Neural cell (in vitro differentiated cells): ENCODE measurements around the gene ADD3. TPM values are rescaled to one million over a fixed set of nuclear protein-coding genes. Genes with fewer than 3 reads are reported as not detected.

Experiments
- H2AFZ ChIP-seq: fragments of 200-600, 300-800 bp; sonication (generic), shearing (Covaris generic); 2 replicates; pipeline ENCODE4 v1.6.0; 2014; ENCODE audit warnings: low read depth, mild to moderate bottlenecking, antibody characterized with exemption, low read length, moderate library complexity
- H3F3A ChIP-seq: fragments of 200-600 bp; shearing (Covaris generic); 2 replicates; pipeline ENCODE4 v1.6.1; 2016; ENCODE audit warnings: mild to moderate bottlenecking, moderate library complexity, mixed read lengths, antibody characterized with exemption, low read length; ENCODE audit not compliant: insufficient read depth, poor library complexity, severe bottlenecking
- H3K27ac ChIP-seq: fragments of 200-600, 300-800 bp; sonication (generic), shearing (Covaris generic); 2 replicates; pipeline ENCODE4 v1.5.1; 2014; ENCODE audit warnings: mild to moderate bottlenecking, low read length, moderate library complexity
- H3K27me3 ChIP-seq: fragments of 300-800, 200-600 bp; sonication (generic), shearing (Covaris generic); 2 replicates; pipeline ENCODE4 v1.6.0; 2014; ENCODE audit warnings: mild to moderate bottlenecking, low read depth, low read length, moderate library complexity; ENCODE audit not compliant: insufficient read depth
- H3K36me3 ChIP-seq: fragments of 300-800, 200-600 bp; sonication (generic), shearing (Covaris generic); 2 replicates; pipeline ENCODE4 v1.5.1; 2014; ENCODE audit warnings: mild to moderate bottlenecking, antibody characterized with exemption, low read length, moderate library complexity; ENCODE audit not compliant: insufficient read depth
- H3K4me2 ChIP-seq: fragments of 300-800, 200-600 bp; sonication (generic), shearing (Covaris generic); 2 replicates; pipeline ENCODE4 v1.6.0; 2014; ENCODE audit warnings: mild to moderate bottlenecking, low read length
- H3K4me3 ChIP-seq: fragments of 300-800, 200-600 bp; sonication (generic), shearing (Covaris generic); 2 replicates; pipeline ENCODE4 v1.5.1; 2014; ENCODE audit warnings: mild to moderate bottlenecking, low read length, moderate library complexity
- H3K79me2 ChIP-seq: fragments of 200-600 bp; shearing (Covaris generic); replicated peaks from 2 replicates; pipeline ENCODE4 v1.6.0; 2014; ENCODE audit warnings: mild to moderate bottlenecking, low read length, moderate library complexity; ENCODE audit not compliant: insufficient read depth
- H3K9ac ChIP-seq: fragments of 300-800, 200-600 bp; sonication (generic), shearing (Covaris generic); 2 replicates; pipeline ENCODE4 v1.6.1; 2016; ENCODE audit warnings: mild to moderate bottlenecking, low read length, mixed read lengths
- H3K9me2 ChIP-seq: fragments of 200-600 bp; shearing (Covaris generic); 2 replicates; pipeline ENCODE4 v1.6.1; 2016; ENCODE audit warnings: mild to moderate bottlenecking, low read length, mixed read lengths; ENCODE audit not compliant: insufficient read depth
- H3K9me3 ChIP-seq: fragments of 200-600, 300-800 bp; sonication (generic), shearing (Covaris generic); 2 replicates; pipeline ENCODE4 v1.6.1; 2016; ENCODE audit warnings: mild to moderate bottlenecking, mixed run types, low read length, moderate library complexity, mixed read lengths
- H4K20me1 ChIP-seq: fragments of 200-600 bp; shearing (Covaris generic); 2 replicates; pipeline ENCODE4 v1.6.1; 2016; ENCODE audit warnings: mild to moderate bottlenecking, mixed run types; ENCODE audit not compliant: insufficient read depth
- CTCF ChIP-seq: fragments of 450-650 bp; IDR thresholded peaks from 2 replicates; pipeline ENCODE4 v1.5.1; 2014; ENCODE audit warnings: antibody characterized with exemption, mild to moderate bottlenecking, moderate library complexity; ENCODE audit not compliant: poor library complexity, severe bottlenecking
- EP300 ChIP-seq: fragments of 450-650 bp; conservative IDR thresholded peaks from 2 replicates; pipeline ENCODE4 v1.6.1; 2014; ENCODE audit warnings: antibody characterized with exemption, mild to moderate bottlenecking, moderate library complexity; ENCODE audit not compliant: poor library complexity, severe bottlenecking
- EZH2 ChIP-seq: fragments of 200-600, 300-800 bp; shearing (Covaris generic), sonication (generic); IDR thresholded peaks from 2 replicates; pipeline ENCODE4 v1.6.1; 2014; ENCODE audit warnings: antibody characterized with exemption, low read length, borderline replicate concordance, mild to moderate bottlenecking; ENCODE audit not compliant: insufficient read depth, poor library complexity, severe bottlenecking
- MXI1 ChIP-seq: fragments of 450-650 bp; conservative IDR thresholded peaks from 2 replicates; pipeline ENCODE4 v1.6.1; 2014; ENCODE audit warnings: antibody characterized with exemption, mild to moderate bottlenecking; ENCODE audit not compliant: poor library complexity, severe bottlenecking
- POLR2AphosphoS5 ChIP-seq: IDR thresholded peaks from 2 replicates; pipeline ENCODE4 v1.6.1; 2012
- RAD21 ChIP-seq: fragments of 450-650 bp; conservative IDR thresholded peaks from 2 replicates; pipeline ENCODE4 v1.6.1; 2014; ENCODE audit warnings: antibody characterized with exemption, mild to moderate bottlenecking, moderate library complexity
- SMC3 ChIP-seq: fragments of 450-650 bp; conservative IDR thresholded peaks from 2 replicates; pipeline ENCODE4 v1.6.1; 2014; ENCODE audit warnings: antibody characterized with exemption, mild to moderate bottlenecking, moderate library complexity; ENCODE audit not compliant: poor library complexity
- TAF1 ChIP-seq: IDR thresholded peaks from 2 replicates; pipeline ENCODE4 v1.6.1; 2012; ENCODE audit warnings: low read depth
- polyA plus RNA-seq: library from polyadenylated mRNA; depleted of rRNA; stranded (reverse); fragments of >200 nt; gene quantifications from 2 replicates; pipeline ENCODE4 v1.2.3, GENCODE V29; 2014
- TF ChIP-seq, protein P1 (sequence below): IDR thresholded peaks from 2 replicates; pipeline ENCODE4 v1.6.1; 2012; ENCODE audit warnings: borderline replicate concordance

The ADD3 gene
- polyA plus RNA-seq, 1 donor from 2014 or later, result 40.6 TPM

GRCh38 chr10:110083884-110084283 is 76.1 kb downstream of the ADD3 start (continued):
- TF ChIP-seq, protein P1, sequence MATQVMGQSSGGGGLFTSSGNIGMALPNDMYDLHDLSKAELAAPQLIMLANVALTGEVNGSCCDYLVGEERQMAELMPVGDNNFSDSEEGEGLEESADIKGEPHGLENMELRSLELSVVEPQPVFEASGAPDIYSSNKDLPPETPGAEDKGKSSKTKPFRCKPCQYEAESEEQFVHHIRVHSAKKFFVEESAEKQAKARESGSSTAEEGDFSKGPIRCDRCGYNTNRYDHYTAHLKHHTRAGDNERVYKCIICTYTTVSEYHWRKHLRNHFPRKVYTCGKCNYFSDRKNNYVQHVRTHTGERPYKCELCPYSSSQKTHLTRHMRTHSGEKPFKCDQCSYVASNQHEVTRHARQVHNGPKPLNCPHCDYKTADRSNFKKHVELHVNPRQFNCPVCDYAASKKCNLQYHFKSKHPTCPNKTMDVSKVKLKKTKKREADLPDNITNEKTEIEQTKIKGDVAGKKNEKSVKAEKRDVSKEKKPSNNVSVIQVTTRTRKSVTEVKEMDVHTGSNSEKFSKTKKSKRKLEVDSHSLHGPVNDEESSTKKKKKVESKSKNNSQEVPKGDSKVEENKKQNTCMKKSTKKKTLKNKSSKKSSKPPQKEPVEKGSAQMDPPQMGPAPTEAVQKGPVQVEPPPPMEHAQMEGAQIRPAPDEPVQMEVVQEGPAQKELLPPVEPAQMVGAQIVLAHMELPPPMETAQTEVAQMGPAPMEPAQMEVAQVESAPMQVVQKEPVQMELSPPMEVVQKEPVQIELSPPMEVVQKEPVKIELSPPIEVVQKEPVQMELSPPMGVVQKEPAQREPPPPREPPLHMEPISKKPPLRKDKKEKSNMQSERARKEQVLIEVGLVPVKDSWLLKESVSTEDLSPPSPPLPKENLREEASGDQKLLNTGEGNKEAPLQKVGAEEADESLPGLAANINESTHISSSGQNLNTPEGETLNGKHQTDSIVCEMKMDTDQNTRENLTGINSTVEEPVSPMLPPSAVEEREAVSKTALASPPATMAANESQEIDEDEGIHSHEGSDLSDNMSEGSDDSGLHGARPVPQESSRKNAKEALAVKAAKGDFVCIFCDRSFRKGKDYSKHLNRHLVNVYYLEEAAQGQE, result no peak
- no peak for TF ChIP-seq MXI1
- TF ChIP-seq TAF1, result no peak

- H3K27ac ChIP-seq, result peak overlapping the region; percentile 17
- TF ChIP-seq EP300, result no peak
- no peak for TF ChIP-seq CTCF
- TF ChIP-seq SMC3, result no peak
- TF ChIP-seq POLR2AphosphoS5, result no peak
- TF ChIP-seq EZH2, result no peak
- TF ChIP-seq RAD21, result no peak
- TF ChIP-seq, protein P1, result no peak
- TF ChIP-seq MXI1, result no peak
- TF ChIP-seq TAF1, result no peak
These were observed 79.9 kb downstream of the ADD3 start for GRCh38 chr10:110087682-110088081.

More at GRCh38 chr10:110087682-110088081, 79.9 kb downstream of the ADD3 start:
- Histone ChIP-seq H2AFZ (no peak overlapping the region), H3F3A (no peaks in the 10 kb centered on the region), H3K79me2 (no peaks in the 10 kb centered on the region), H3K9me2 (no peaks in the 10 kb centered on the region), H3K9me3 (no peaks in the 10 kb centered on the region), H3K4me3 (no peak overlapping the region), H3K4me2 (no peak overlapping the region), H4K20me1 (no peaks in the 10 kb centered on the region), H3K27me3 (no peaks in the 10 kb centered on the region), H3K36me3 (no peaks in the 10 kb centered on the region), H3K9ac (no peak overlapping the region)
